GM13977 (cell line): ENCODE results near the gene TET1.
"Not testable (repeated sequence)": the region's sequence is repeated elsewhere in the genome, so short reads cannot be mapped to it uniquely, and the experiment has no call there.

ENCODE experiments used
- DNase-seq: peaks from one replicate; pipeline ENCODE4 v3.0.0; 2012; ENCODE audit warnings: low spot score
- in situ Hi-C: fragments of 300-500 bp; cut with MboI; formaldehyde crosslinking; loops from one replicate; pipeline ENCODE4 v1.12.0; 2022; ENCODE audit warnings: low sequenced_read_pairs, low pct_unique_long_range_greater_than_20kb, mixed read lengths, inconsistent platforms; ENCODE audit not compliant: unreplicated experiment
- TF ChIP-seq, protein P1 (sequence below): IDR thresholded peaks from 2 replicates; pipeline ENCODE4 v1.5.1; 2012; ENCODE audit warnings: mild to moderate bottlenecking, control low read depth; ENCODE audit not compliant: insufficient read depth; ENCODE audit errors: extremely low read depth, missing control alignments

Gene TET1

DNA sequence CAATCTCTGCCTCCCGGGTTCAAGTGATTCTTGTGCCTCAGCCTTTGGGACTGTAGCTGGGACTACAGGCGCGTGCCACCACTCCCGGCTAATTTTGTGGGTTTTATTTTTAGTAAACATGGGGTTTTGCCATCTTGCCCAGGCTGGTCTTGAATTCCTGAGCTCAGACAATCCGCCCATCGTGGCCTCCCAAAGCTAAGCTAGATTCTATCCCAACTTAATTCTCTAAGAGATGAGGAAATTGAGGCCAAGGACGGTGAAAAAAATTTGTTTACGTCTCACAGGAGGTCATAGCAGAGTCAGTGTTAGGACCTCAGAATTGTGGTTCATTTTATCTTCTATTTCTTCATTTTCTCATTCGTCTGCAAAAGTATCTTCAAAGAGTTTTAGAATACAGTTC lies 167.0 kb downstream of the TET1 start:
- TF ChIP-seq, protein P1, sequence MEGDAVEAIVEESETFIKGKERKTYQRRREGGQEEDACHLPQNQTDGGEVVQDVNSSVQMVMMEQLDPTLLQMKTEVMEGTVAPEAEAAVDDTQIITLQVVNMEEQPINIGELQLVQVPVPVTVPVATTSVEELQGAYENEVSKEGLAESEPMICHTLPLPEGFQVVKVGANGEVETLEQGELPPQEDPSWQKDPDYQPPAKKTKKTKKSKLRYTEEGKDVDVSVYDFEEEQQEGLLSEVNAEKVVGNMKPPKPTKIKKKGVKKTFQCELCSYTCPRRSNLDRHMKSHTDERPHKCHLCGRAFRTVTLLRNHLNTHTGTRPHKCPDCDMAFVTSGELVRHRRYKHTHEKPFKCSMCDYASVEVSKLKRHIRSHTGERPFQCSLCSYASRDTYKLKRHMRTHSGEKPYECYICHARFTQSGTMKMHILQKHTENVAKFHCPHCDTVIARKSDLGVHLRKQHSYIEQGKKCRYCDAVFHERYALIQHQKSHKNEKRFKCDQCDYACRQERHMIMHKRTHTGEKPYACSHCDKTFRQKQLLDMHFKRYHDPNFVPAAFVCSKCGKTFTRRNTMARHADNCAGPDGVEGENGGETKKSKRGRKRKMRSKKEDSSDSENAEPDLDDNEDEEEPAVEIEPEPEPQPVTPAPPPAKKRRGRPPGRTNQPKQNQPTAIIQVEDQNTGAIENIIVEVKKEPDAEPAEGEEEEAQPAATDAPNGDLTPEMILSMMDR, result no peak
- in situ Hi-C loops, result no loop called here
- DNase-seq, result no peak

DNA sequence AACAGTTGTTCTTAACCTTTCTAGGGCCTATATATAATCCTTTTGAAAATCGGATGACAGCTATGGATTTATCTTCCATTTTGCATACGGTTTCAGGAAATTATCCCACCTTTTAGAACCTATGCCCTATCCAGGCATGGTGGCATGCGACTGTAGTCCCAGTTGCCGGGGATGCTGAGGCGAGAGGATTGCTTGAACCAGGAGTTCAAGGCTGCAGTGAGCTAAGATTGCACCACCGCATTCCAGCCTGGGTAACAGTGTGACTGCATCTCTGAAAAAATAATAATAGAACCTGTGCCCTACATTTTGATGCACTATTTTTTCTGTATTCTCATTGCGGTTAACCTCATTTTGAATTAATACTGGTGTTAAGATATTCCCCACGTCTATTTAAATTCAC lies 172.5 kb downstream of the TET1 start:
- no peak for DNase-seq
- TF ChIP-seq, protein P1, result no peak

DNA sequence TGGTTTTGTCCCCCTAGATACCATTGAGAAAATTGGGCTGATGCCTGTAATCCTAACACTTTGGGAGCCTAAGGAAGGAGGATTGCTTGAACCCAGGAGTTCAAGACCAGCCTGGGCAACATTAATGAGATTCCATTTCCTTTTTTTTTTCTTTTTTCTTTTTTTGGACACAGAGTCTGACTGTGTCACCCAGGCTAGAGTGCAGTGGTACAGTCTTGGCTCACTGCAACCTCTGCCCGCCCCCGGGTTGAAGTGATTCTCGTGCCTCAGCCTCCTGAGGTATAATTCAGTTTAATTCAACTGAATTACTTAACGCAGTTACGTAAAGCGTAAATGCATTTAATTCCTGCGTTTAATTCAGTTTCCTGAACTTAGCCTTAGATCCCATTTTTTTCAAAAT lies 174.2 kb downstream of the TET1 start:
- in situ Hi-C loops, result no loop called here
- DNase-seq, result no peak

More for the DNA sequence above, 172.5 kb downstream of the TET1 start:
- in situ Hi-C loops, result no loop called here

DNA sequence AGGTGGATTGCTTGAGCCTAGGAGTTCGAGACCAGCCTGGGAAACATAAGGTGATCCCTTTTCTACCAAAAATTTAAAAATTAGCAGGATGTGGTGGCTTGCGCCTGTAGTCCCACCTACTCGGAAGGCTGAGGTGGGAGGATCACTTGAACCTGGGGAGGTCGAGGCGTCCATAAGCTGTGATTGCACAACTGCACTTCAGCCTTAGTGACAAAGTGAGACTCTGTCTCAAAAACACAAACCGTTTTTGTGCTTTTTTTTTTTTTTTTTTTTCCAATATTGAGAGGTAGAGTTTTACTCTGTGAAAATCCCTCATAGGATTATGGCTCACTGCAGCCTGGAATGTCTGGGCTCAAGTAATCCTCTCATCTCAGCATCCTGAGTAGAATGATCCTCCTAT lies 175.0 kb downstream of the TET1 start:
- in situ Hi-C loops, result no loop called here
- no peak for DNase-seq
- TF ChIP-seq, protein P1, result no peak

More for the DNA sequence above, 174.2 kb downstream of the TET1 start:
- TF ChIP-seq, protein P1, result no peak

DNA sequence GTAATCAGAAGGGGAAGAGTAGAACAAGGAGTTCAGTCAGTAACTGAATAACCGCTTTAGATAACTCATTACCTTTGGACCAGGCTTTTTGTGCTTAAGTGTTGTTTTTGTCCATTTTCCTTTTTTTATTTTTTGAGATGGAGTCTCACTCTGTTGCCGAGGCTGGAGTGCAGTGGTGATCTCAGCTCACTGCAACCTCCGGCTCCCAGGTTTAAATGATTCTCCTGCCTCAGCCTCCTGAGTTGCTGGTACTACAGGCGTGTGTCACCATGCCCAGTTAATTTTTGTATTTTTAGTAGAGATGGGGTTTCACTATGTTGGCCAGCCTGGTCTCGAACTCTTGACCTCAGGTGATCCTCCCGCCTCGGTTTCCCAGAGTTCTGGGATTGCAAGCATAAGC lies 175.6 kb downstream of the TET1 start:
- in situ Hi-C loops, DNase-seq: not testable (repeated sequence)

DNA sequence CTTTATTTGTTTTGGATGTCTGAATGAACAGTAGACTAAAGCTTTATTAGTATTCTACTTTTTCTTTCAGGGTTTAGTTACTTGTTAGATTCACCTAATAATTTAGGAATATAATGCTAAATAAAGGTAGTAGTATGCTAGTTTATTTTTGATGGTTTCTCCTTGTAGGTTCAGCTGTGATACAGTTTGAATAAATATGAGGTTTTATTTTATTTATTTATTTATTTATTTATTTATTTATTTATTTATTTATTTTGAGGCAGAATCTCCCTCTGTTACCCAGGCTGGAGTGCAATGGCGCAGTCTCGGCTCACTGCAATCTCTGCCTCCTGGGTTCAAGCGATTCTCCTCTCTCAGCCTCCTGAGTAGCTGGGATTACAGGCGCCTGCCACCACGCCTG lies 180.5 kb downstream of the TET1 start:
- DNase-seq, in situ Hi-C loops: not testable (repeated sequence)

DNA sequence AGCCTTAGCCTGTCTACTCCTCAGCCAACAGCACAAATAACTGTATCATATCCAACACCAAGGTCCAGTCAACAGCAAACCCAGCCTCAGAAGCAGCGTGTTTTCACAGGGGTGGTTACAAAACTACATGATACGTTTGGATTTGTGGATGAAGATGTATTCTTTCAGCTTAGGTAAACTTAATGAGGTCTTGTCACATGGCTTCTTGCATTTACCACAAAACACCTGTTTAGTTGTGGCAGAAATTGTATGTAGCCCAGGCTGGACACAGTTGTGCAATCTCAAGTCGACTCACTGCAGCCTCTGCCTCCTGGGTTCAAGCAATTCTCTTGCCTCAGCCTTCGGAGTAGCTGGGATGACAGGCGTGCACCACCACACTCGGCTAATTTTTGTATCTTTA lies 182.3 kb downstream of the TET1 start:
- in situ Hi-C loops, result no loop called here
- DNase-seq, result no peak
- TF ChIP-seq, protein P1, result no peak
